Measurements from ENCODE around the gene LMAN2L.

DNA sequence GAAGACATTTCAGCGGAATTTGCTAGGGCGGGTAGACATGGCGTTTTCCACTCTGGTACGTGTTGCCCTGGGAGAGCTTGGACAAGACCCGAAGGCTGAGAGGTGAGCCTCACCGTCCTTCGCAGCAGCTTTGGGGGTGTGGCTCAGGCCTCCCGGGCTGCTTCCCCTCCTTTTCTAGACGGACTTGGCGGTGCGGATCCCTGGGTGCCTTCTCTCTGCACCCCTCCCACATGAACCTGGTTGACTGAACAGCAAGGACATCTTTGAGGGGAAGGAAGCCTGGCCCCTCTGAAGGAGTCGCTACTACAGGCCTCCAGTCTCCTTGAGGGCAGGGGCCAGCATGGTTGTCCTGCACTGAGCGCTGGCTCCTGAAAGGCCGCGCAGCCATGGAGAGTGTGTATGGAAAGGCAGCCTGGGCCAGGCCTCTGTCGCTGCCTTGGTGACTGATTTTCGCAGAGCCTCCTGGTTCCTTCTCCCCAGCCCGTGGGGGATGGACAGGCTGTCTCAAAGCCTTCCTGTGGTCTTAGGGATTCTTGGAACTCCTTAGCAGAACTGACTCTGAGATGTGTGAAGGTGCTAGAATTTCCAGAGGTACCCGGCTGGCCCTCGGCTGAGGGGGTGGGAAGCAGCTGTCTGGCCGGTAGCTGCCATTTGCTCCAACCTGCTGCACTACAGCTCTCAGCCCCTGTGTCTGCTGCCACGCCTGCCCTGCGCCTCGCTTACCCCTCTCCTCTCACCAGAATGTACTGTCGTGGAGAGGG is 30.8 kb upstream of the LMAN2L start:
- TF ChIP-seq CTCF (conservative IDR thresholded peaks at IDR 0.05) (no peak), EZH2 (IDR thresholded peaks at IDR 0.05; ENCODE audit: low read depth) (no peak)
